Lung microvascular endothelial cell (primary cell): Measurements from ENCODE around the gene FRMD5. TPM values are rescaled to one million over a fixed set of nuclear protein-coding genes. Genes with fewer than 3 reads are reported as not detected.
A peak's percentile ranks its signal among the peaks of the same experiment; 100 is the strongest.

Source experiments
- DNase-seq, 2 donors: peaks; one replicate each; pipeline versions ENCODE4 v3.0.0 to v3.0.0-alpha.2; 2010; ENCODE audit warnings: low read depth in 2 of 2
- total RNA-seq: library from RNA; depleted of rRNA; stranded (reverse); fragments of >200 nt; gene quantifications from 2 replicates; pipeline ENCODE4 v1.2.1, GENCODE V29; 2014

Gene FRMD5
- total RNA-seq, 1 donor from 2014 or later = 0.99 TPM

DNA sequence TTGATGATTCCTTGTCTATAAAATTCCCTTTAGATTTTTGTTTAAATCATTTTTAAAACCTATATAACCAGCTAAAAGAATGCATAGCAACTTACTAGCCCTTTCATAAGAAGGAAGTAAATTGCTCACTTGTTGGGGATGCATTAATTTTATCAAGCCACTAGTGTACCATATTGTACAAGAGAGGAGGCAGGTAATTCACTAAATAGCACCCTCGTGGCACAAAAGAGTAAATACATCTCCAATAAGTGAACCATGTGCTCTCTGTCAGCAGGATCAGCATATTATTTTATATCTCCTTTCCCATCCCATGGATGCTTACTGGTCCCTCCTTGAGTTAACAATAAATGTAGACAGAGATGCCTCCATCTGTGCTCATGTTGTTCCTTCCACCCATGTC, 34.3 kb downstream of the FRMD5 start:
- DNase-seq = no peak

GRCh38 chr15:44159492-44159891, 35.6 kb downstream of the FRMD5 start:
- DNase-seq = no peak

- DNase-seq = peak in 1 of 2 donors; percentile 6
These were observed 37.0 kb downstream of the FRMD5 start for GRCh38 chr15:44158111-44158510.

DNA sequence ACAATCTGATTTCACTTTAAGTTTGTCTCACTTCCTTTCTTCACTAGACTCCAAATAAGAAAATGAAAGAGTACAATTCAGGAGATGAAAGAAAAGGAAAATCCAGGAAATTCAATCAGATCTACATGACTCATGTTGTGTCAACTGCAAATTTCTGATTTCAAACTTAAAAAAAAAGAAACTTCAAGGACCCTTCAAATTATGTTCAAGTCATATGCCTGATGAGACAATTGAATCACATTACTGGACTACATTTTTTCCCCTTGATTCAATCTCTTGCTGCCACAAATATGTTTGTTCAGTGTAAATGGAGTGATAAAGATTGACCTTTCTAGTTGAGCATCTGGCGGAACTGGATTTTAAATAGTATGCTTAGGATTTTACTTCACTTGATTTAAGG, 37.4 kb downstream of the FRMD5 start:
- peak in 1 of 2 donors; percentile 90 for DNase-seq

GRCh38 chr15:44153352-44153751, 41.7 kb downstream of the FRMD5 start:
- DNase-seq = no peak

GRCh38 chr15:44149224-44149623, 45.8 kb downstream of the FRMD5 start:
- DNase-seq = no peak

- no peak for DNase-seq
These were observed 46.5 kb downstream of the FRMD5 start for GRCh38 chr15:44148580-44148979.

GRCh38 chr15:44147636-44148035, 47.4 kb downstream of the FRMD5 start:
- no peak for DNase-seq

GRCh38 chr15:44145495-44145894, 49.6 kb downstream of the FRMD5 start:
- no peak for DNase-seq

GRCh38 chr15:44144992-44145391, 50.1 kb downstream of the FRMD5 start:
- no peak for DNase-seq

DNA sequence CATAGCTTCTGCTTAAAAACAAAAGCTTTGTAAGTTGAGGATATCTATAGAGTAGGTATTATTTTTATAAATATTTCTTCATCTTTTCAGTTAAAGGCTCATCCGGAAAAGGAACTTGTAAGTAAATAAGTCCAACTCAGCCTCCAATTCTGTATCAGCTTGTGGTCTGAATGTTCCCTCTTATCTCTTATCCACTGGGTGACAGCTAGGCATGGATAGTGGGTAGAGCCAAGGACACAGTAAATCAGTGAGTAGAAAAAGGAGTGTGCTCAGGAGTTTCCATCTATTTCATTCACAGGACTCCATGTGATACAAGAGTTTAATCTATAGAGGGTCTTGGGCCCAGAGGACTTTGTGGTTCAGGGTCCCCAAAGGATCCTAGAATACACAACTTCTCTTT, 50.9 kb downstream of the FRMD5 start:
- DNase-seq = no peak

GRCh38 chr15:44137750-44138149, 57.3 kb downstream of the FRMD5 start:
- DNase-seq = peak; percentile 53 to 76

DNA sequence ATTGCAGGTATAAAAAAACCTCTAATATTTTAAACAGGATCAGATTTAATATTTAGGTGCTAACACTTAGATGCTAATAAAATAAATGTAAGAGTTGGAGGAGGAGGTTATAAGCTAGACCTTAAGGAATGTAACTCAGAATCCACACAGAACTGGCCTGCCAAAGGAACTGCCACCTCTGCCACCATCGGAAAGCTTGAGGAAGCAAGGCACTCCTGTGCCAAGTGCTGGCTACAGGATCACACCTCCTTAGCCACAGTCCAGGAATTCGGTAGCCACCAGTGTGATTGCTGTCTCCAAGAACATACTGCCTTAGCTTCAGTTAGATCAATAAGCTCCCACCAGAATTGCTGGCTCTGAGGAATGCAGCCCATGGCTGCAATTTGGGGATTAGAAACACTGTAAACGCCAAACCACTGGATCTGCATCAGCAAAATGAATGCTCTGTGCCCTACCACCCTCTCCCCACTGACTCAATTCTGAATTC, 58.0 kb downstream of the FRMD5 start:
- DNase-seq = no peak

DNA sequence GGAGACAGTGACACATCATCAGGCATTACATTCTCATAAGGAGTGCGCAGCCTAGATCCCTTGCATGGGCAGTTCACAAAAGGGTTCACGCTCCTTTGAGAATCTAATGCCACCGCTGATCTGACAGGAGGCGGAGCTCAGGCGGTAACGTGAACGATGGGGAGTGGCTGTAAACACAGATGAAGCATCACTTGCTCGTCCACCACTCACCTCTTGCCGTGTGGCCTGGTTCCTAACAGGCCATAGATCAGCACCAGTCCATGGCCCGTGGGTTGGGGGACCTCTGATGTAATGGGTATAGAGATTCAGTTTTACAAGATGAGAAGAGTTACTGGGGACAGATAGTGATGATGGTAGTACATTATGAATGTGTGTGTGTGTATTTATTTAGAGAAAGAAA, 63.0 kb downstream of the FRMD5 start:
- DNase-seq = no peak

GRCh38 chr15:44130778-44131177, 64.3 kb downstream of the FRMD5 start:
- DNase-seq = peak; percentile 3 to 7

- no peak for DNase-seq
These were observed 65.2 kb downstream of the FRMD5 start for GRCh38 chr15:44129911-44130310.

- DNase-seq = no peak
These were observed 66.6 kb downstream of the FRMD5 start for GRCh38 chr15:44128443-44128842.

DNA sequence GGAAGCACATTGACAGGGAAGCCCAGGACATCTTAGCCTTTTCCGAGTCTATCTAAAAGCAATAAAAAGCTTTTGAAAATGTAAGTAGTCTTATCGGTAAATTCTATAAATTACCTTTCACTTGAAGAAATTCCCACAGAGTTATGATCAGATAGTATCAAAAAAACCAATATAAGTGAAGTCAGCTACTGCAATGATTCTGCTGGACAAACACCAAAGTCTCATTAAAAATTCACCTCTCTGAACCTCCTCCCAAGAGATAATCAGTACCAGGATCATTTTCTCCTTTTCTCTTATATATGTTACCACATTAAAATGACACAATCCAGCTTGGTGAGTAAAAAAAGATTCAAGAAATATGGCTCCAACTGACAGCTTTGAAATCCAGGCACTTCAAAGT, 69.2 kb downstream of the FRMD5 start:
- DNase-seq = no peak

DNA sequence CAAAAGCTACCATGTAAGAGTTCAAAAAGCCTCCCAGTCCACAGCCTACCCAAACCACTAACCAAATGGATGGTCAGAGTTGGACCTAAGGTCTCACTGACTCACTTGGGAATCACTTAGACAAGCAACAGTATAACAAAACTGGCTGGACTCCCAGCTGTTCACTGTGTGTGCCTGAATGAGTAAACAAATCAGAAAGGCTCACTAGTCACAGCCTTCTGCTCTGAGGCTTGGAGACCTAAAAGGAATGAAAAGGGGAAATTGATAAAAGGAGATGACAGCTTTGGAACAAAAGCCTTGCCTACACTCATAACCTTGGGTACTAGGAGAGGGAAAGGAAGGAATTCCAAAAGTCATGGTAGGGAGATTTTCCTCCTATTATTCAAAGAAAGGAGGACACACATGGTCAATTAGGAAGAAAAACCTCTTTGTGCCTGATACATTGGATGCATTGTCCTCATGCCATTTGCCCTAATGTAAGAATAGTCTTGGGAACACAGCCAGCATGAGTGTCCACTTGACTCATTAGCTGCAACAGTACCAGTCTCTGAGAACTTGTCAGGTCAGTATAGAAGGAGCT, 92.3 kb downstream of the FRMD5 start:
- DNase-seq = peak; percentile 50 to 97

GRCh38 chr15:44101944-44102343, 93.1 kb downstream of the FRMD5 start:
- no peak for DNase-seq

DNA sequence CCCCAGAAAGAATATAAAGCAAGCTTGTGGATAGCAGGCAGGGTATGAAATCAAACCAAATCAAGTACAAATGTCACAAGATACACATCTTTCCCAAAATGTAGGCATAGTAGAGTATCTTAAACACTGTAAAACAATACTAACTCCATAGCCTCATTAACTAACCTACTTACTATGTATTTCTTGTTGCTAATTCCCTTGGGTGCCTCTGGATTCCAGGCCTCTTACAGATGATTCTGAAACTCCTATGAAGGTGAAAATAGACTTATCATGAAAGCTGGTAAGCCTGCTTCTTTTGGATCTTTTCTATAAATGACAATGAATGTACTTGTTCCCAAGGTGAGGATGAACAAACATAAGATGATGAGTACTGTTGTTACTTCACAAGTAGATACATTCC, 93.8 kb downstream of the FRMD5 start:
- DNase-seq = no peak

DNA sequence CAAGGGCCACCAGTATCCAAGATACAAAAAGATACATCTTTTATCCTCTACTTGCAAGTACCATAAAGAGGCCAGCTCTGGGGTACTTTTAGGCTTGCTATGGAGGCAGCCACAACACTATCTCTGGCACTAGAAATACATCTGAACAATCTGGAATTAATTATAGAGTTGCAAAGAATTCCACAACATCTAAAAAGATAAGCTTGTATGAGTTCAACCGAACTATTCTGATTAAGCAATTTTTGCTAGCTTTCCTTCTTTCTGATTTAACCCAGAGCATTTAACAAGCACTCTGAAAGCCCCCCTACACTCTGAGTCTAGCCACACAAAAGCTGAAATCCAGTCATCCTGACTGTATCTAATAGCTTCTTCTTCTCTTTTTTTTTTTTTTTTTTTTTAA, 95.4 kb downstream of the FRMD5 start:
- DNase-seq = no peak

DNA sequence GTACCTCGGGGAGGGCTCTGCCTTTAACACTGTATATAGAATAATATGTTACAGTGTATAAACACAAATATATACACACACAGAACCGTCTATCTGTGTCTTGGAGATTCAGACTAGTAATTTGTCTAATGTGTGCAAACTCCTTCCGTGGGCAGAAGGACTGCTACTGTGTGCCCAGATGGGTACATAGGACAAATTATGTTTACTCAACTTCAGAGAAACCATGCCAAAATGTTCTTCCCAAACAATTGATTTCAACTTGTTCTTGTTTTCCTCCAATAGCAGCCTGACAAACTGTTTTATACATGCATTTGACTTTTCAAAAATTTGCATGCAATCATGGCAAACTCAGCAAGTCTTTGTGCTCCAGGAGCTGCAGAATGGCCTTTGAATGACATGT, 97.5 kb downstream of the FRMD5 start:
- DNase-seq = no peak

GRCh38 chr15:44096596-44096995, 98.5 kb downstream of the FRMD5 start:
- no peak for DNase-seq
